GM23248 (cell line): Measurements from ENCODE around the gene LUZP2. TPM values are rescaled to one million over a fixed set of nuclear protein-coding genes. Genes with fewer than 3 reads are reported as not detected.

Experiments used
- DNase-seq: peaks from one replicate; pipeline ENCODE4 v3.0.0-alpha.2; 2015
- H2AFZ ChIP-seq: fragments of 200-600 bp; sonication (generic); 2 replicates; pipeline ENCODE4 v1.6.1; 2016; ENCODE audit warnings: antibody characterized with exemption
- H3F3A ChIP-seq: fragments of 200-600 bp; sonication (generic); 2 replicates; pipeline ENCODE4 v1.6.1; 2016; ENCODE audit warnings: mild to moderate bottlenecking, antibody characterized with exemption, mixed run types; ENCODE audit not compliant: insufficient read depth
- H3K27ac ChIP-seq: fragments of 200-600 bp; sonication (generic); 2 replicates; pipeline ENCODE4 v1.5.1; 2016; ENCODE audit warnings: mild to moderate bottlenecking
- H3K27me3 ChIP-seq: fragments of 200-600 bp; sonication (generic); replicated peaks from 2 replicates; pipeline ENCODE4 v1.6.1; 2016; ENCODE audit warnings: mild to moderate bottlenecking; ENCODE audit not compliant: insufficient read depth
- H3K36me3 ChIP-seq: fragments of 200-600 bp; sonication (generic); 2 replicates; pipeline ENCODE4 v1.6.1; 2016; ENCODE audit warnings: low read depth, mild to moderate bottlenecking
- H3K4me1 ChIP-seq: fragments of 200-600 bp; sonication (generic); 2 replicates; pipeline ENCODE4 v1.6.1; 2016; ENCODE audit warnings: mild to moderate bottlenecking; ENCODE audit not compliant: insufficient read depth
- H3K4me2 ChIP-seq: fragments of 200-600 bp; sonication (generic); one replicate; pipeline ENCODE4 v1.6.1; 2016; ENCODE audit warnings: mild to moderate bottlenecking; ENCODE audit not compliant: unreplicated experiment
- H3K4me3 ChIP-seq: fragments of 200-600 bp; sonication (generic); 2 replicates; pipeline ENCODE4 v1.5.1; 2016; ENCODE audit warnings: mild to moderate bottlenecking
- H3K79me2 ChIP-seq: fragments of 200-600 bp; sonication (generic); 2 replicates; pipeline ENCODE4 v1.6.1; 2016; ENCODE audit warnings: mild to moderate bottlenecking; ENCODE audit not compliant: insufficient read depth
- H3K9ac ChIP-seq: fragments of 200-600 bp; sonication (generic); 2 replicates; pipeline ENCODE4 v1.6.1; 2016; ENCODE audit warnings: mild to moderate bottlenecking
- H3K9me2 ChIP-seq: fragments of 200-600 bp; sonication (generic); 2 replicates; pipeline ENCODE4 v1.6.1; 2016; ENCODE audit warnings: mixed run types, mild to moderate bottlenecking, moderate library complexity; ENCODE audit not compliant: insufficient read depth
- H3K9me3 ChIP-seq: fragments of 200-600 bp; sonication (generic); one replicate; pipeline ENCODE4 v1.6.1; 2017; ENCODE audit warnings: low read depth
- H4K20me1 ChIP-seq: fragments of 200-600 bp; sonication (generic); 2 replicates; pipeline ENCODE4 v1.6.0; 2016; ENCODE audit not compliant: insufficient read depth
- EZH2 ChIP-seq: fragments of 200-600 bp; sonication (generic); IDR thresholded peaks from 2 replicates; pipeline ENCODE4 v1.6.1; 2018; ENCODE audit warnings: antibody characterized with exemption, mild to moderate bottlenecking; ENCODE audit not compliant: insufficient read depth, poor library complexity, severe bottlenecking
- EZH2phosphoT487 ChIP-seq: fragments of 200-600 bp; sonication (generic); IDR thresholded peaks from 2 replicates; pipeline ENCODE4 v1.6.1; 2018; ENCODE audit warnings: antibody characterized with exemption, moderate library complexity, mild to moderate bottlenecking, low read depth; ENCODE audit not compliant: insufficient read depth
- WGBS, 2 experiments: methylation state at CpG; one replicate each; pipeline ENCODE4 v1.1.6; 2015 to 2017; ENCODE audit warnings: low lambda C conversion rate in 2 of 2, low coverage in 1 of 2; ENCODE audit errors: missing lambda C conversion rate in 2 of 2; 5-methylcytosine and 5-hydroxymethylcytosine counted together
- in situ Hi-C: fragments of 300-500 bp; cut with MboI; formaldehyde crosslinking; loops from 2 replicates; pipeline ENCODE4 v1.15.0; 2020
- polyA plus RNA-seq: library from polyadenylated mRNA; unstranded; fragments of >200 nt; fragmentation: Nextera tagmentation; extraction: Ambion mirVana; gene quantifications from 2 replicates; pipeline ENCODE4 v1.2.1, GENCODE V29; 2016
- total RNA-seq: library from RNA; depleted of rRNA; stranded (reverse); fragments of >200 nt; shearing (Covaris generic); gene quantifications from 2 replicates; pipeline ENCODE4 v1.2.3, GENCODE V29; 2014

Gene LUZP2
- total and polyA plus RNA-seq, 2 experiments from 2014 or later: not detected

GRCh38 chr11:24747275-24748251, 250.7 kb downstream of the LUZP2 start:
- DNase-seq: no peak
- H3K4me2 ChIP-seq: no peak overlapping the region
- H3K79me2 ChIP-seq: no peaks in the 10 kb centered on the region
- in situ Hi-C loops: no loop called here
- no peak overlapping the region for H3K9ac ChIP-seq
- no peaks in the 10 kb centered on the region for H3K27me3 ChIP-seq
- H3K4me1 ChIP-seq: no peaks in the 10 kb centered on the region
- H4K20me1 ChIP-seq: no peaks in the 10 kb centered on the region
- H3K36me3 ChIP-seq: no peaks in the 10 kb centered on the region
- TF ChIP-seq EZH2phosphoT487 (no peak), EZH2 (no peak)
- 41 to 44% methylated on average over 5 of the region's 5 CpGs for WGBS, 2 experiments
- H3K27ac ChIP-seq: no peak overlapping the region
- no peak overlapping the region for H2AFZ ChIP-seq
- no peaks in the 10 kb centered on the region for H3K9me3 ChIP-seq
- no peak overlapping the region for H3K4me3 ChIP-seq
- no peaks in the 10 kb centered on the region for H3K9me2 ChIP-seq
- no peaks in the 10 kb centered on the region for H3F3A ChIP-seq

- Histone ChIP-seq H3K4me1 (no peaks in the 10 kb centered on the region), H3K9ac (no peak overlapping the region), H3K27me3 (no peaks in the 10 kb centered on the region), H3K36me3 (no peaks in the 10 kb centered on the region), H3K4me2 (no peak overlapping the region), H3F3A (no peaks in the 10 kb centered on the region), H4K20me1 (no peaks in the 10 kb centered on the region), H3K4me3 (no peak overlapping the region), H3K27ac (no peak overlapping the region), H3K79me2 (no peaks in the 10 kb centered on the region), H3K9me3 (no peaks in the 10 kb centered on the region), H2AFZ (no peak overlapping the region), H3K9me2 (no peaks in the 10 kb centered on the region)
- 38 to 46% methylated on average over 7 of the region's 7 CpGs for WGBS, 2 experiments
- TF ChIP-seq EZH2phosphoT487: no peak
- no peak for TF ChIP-seq EZH2
- no peak for DNase-seq
- in situ Hi-C loops: no loop called here
Observed at GRCh38 chr11:24748261-24748660, 251.4 kb downstream of the LUZP2 start.

- H4K20me1 ChIP-seq: no peaks in the 10 kb centered on the region
Observed at GRCh38 chr11:24754406-24754805, 257.6 kb downstream of the LUZP2 start.

GRCh38 chr11:24755260-24755839, 258.5 kb downstream of the LUZP2 start:
- Histone ChIP-seq H3K27ac (no peak overlapping the region), H3K4me1 (no peaks in the 10 kb centered on the region), H3F3A (no peaks in the 10 kb centered on the region), H3K9me3 (no peaks in the 10 kb centered on the region), H3K27me3 (no peaks in the 10 kb centered on the region), H4K20me1 (no peaks in the 10 kb centered on the region), H3K79me2 (no peaks in the 10 kb centered on the region), H3K9me2 (no peaks in the 10 kb centered on the region), H3K9ac (no peak overlapping the region), H2AFZ (no peak overlapping the region), H3K4me3 (no peak overlapping the region), H3K36me3 (no peaks in the 10 kb centered on the region), H3K4me2 (no peak overlapping the region)
- 63 to 65% methylated on average over 7 of the region's 7 CpGs for WGBS, 2 experiments
- TF ChIP-seq EZH2: no peak
- TF ChIP-seq EZH2phosphoT487: no peak
- no peak for DNase-seq
- in situ Hi-C loops: no loop called here

More at GRCh38 chr11:24754406-24754805, 257.6 kb downstream of the LUZP2 start:
- no peak overlapping the region for H3K27ac ChIP-seq
- H3K9me3 ChIP-seq: no peaks in the 10 kb centered on the region
- TF ChIP-seq EZH2phosphoT487 (no peak), EZH2 (no peak)
- no peaks in the 10 kb centered on the region for H3F3A ChIP-seq
- H3K4me2 ChIP-seq: no peak overlapping the region
- H3K36me3 ChIP-seq: no peaks in the 10 kb centered on the region
- H3K4me1 ChIP-seq: no peaks in the 10 kb centered on the region
- H3K9me2 ChIP-seq: no peaks in the 10 kb centered on the region
- H3K4me3 ChIP-seq: no peak overlapping the region
- H2AFZ ChIP-seq: no peak overlapping the region
- H3K9ac ChIP-seq: no peak overlapping the region
- H3K79me2 ChIP-seq: no peaks in the 10 kb centered on the region
- no peak for DNase-seq
- in situ Hi-C loops: no loop called here
- no peaks in the 10 kb centered on the region for H3K27me3 ChIP-seq
